ENCODE results near the gene HS2ST1. TPM values are rescaled to one million over a fixed set of nuclear protein-coding genes. Genes with fewer than 3 reads are reported as not detected.

Gene HS2ST1
- total and polyA plus RNA-seq, 8 donors: 22.5 to 92.2 (median 70.7) TPM

DNA sequence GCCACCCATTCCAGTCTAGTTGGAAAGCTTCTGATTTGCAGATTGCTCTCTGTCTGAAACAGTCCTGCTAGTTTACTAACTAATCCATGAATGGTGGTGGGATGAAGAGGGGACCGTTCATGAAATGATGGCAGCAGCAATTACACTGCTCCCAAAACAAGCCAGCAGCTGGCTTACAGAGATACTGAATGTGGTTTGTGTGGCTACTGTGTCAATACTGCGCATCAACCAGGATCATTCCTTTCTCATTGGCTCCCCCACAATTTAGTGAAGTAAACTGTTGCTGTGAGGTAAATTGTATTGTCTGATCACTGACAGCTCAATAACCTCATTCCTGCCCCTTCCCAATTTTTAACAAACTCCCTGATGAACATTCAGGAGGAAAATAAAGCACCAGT lies 222.9 kb downstream of the HS2ST1 start:
- H3K4me3 ChIP-seq: no peak overlapping the region
- peaks cover 0 to 5% of the 10 kb centered on the region in 2 donors for H3K27me3 ChIP-seq
- intact Hi-C loops (cut with DNase I): no loop called here
- ATAC-seq: no peak
- H3K36me3 ChIP-seq: no peaks in the 10 kb centered on the region
- H3K27ac ChIP-seq: no peak overlapping the region
- TF ChIP-seq, protein P1, sequence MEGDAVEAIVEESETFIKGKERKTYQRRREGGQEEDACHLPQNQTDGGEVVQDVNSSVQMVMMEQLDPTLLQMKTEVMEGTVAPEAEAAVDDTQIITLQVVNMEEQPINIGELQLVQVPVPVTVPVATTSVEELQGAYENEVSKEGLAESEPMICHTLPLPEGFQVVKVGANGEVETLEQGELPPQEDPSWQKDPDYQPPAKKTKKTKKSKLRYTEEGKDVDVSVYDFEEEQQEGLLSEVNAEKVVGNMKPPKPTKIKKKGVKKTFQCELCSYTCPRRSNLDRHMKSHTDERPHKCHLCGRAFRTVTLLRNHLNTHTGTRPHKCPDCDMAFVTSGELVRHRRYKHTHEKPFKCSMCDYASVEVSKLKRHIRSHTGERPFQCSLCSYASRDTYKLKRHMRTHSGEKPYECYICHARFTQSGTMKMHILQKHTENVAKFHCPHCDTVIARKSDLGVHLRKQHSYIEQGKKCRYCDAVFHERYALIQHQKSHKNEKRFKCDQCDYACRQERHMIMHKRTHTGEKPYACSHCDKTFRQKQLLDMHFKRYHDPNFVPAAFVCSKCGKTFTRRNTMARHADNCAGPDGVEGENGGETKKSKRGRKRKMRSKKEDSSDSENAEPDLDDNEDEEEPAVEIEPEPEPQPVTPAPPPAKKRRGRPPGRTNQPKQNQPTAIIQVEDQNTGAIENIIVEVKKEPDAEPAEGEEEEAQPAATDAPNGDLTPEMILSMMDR (IDR thresholded peaks at IDR 0.05): no peak
- no peaks in the 10 kb centered on the region for H3K9me3 ChIP-seq
- H3K4me1 ChIP-seq: peaks cover 3 to 4% of the 10 kb centered on the region in 2 donors
- no peak for DNase-seq

DNA sequence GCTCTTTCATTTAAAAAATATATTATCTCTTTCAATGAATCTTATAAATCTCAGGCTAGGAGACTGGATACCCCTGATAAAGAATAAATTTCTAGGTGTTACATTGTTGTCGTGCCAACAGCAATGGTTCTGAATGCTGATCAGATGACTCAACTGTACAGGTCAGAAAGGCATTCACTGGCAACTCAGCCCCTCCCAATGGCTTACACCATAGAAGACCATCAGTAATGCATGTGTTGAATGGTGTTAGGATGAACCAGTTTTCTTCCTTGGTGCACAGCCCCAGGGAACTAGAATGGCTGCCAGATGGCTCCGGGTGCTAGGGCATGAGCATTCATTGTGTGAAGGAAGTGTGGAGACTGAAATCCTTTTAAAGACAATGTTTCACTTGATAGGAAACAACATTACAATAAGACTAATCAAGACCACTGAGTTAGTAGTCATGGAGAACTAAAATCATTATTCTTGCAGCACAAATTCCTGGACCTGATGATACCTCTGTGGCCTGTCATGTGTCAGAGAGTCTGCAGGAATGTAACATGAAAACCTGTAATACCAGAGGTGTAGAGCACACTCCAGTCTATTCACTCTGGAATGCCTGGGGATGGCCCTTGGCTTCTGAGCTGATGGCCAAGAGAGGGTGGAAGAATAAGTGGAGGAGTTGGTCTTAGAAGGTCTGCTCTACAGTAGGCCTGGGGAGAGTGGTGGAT lies 226.6 kb downstream of the HS2ST1 start:
- H3K4me1 ChIP-seq: no peaks in the 10 kb centered on the region
- TF ChIP-seq, protein P1 (IDR thresholded peaks at IDR 0.05): no peak
- intact Hi-C loops (cut with DNase I): no loop called here
- H3K9me3 ChIP-seq: no peaks in the 10 kb centered on the region
- no peaks in the 10 kb centered on the region for H3K36me3 ChIP-seq
- H3K4me3 ChIP-seq: no peak overlapping the region
- no peaks in the 10 kb centered on the region for H3K27me3 ChIP-seq
- no peak for DNase-seq
- H3K27ac ChIP-seq: no peak overlapping the region
- ATAC-seq: peak; percentile 48

DNA sequence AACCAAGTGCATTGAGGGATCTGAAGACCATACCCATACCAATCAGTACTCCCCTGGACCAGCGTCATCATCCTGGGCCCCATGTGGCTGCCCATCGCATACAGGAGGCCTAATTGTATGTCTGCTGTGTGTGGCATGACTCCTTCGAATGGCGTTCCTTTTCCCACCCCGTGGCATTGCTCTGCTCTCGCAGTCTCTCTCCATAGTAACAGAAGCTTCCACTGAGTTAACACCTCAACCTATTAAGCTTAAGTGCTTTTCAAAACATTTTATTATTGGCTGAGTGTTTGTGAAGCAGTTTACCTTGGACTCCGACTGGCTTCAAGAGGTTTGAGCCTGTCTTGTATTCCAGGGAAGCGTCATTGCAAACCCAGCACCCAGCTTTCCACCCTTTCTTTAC lies 227.1 kb downstream of the HS2ST1 start:
- Histone ChIP-seq H3K4me3 (no peak overlapping the region), H3K27me3 (no peaks in the 10 kb centered on the region), H3K27ac (no peak overlapping the region), H3K4me1 (no peaks in the 10 kb centered on the region), H3K36me3 (no peaks in the 10 kb centered on the region), H3K9me3 (no peaks in the 10 kb centered on the region)
- intact Hi-C loops (cut with DNase I): no loop called here
- peak; percentile 89 for ATAC-seq
- TF ChIP-seq, protein P1 (IDR thresholded peaks at IDR 0.05): no peak
- peak in 1 of 4 donors; percentile 33 for DNase-seq

DNA sequence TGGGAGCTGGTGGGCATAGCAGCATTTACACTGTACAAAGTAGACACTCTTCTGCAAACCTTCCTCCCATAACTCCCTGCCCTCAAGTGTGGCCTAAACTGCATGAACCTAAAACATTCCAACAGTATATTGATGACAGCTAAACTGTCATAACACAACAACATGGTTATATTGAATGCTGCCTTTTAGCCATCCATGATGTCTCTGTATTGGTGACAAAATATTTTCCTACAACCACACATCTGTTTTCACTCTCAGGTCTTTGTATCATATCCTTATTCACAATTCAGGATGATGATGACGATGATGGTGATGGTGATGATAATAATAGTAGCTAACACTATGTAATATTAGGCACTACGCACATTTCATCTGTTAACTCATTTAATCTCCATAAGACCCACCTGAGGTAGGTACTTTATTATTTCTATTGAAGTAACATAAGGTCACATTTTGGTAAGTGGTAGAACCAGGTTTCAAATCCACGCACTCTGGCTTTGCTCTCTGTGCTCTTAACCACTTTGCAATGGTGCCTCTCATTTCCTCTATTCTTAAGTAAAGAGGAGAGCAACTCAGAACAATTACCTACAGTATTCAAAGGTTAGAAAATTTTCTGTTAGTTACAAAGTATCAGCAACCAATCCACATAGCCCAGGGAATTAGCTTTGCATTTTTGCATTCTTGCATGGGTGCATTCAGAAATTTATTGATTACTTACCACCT lies 229.1 kb downstream of the HS2ST1 start:
- Histone ChIP-seq H3K4me1 (no peaks in the 10 kb centered on the region), H3K9me3 (no peaks in the 10 kb centered on the region), H3K27me3 (no peaks in the 10 kb centered on the region), H3K4me3 (no peak overlapping the region), H3K36me3 (no peaks in the 10 kb centered on the region), H3K27ac (no peak overlapping the region)
- TF ChIP-seq, protein P1 (IDR thresholded peaks at IDR 0.05): no peak
- intact Hi-C loops (cut with DNase I): no loop called here
- no peak for DNase-seq
- ATAC-seq: no peak

DNA sequence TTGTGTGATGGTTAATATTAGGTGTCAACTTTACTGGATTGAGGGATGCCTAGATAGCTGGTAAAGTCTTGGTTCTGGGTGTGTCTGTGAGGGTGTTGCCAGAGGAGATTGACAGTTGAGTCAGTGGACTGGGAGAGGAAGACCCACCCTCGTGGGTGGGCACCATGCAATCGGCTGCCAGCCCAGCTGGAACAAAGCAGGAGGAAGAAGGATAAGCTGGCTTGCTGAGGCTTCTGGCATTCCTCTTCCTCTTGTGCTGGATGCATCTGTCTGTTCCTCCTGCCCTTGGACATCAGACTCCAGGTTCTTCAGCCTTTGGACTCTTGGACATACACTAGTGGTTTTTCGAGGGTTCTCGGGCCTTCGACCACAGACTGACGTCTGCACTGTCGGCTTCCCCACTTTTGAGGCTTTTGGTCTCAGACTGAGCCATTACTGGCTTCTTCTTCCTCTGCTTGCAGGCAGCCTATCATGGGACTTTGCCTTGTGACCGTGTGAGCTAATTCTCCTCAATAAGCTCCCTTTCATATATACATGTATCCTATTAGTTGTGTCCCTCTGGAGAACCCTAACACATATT lies 230.0 kb downstream of the HS2ST1 start:
- H3K36me3 ChIP-seq: no peaks in the 10 kb centered on the region
- H3K4me1 ChIP-seq: peaks cover 0 to 7% of the 10 kb centered on the region in 2 donors
- no peak overlapping the region for H3K27ac ChIP-seq
- no peak overlapping the region for H3K4me3 ChIP-seq
- H3K9me3 ChIP-seq: no peaks in the 10 kb centered on the region
- ATAC-seq: no peak
- intact Hi-C loops (cut with DNase I): no loop called here
- no peak for DNase-seq
- TF ChIP-seq, protein P1 (IDR thresholded peaks at IDR 0.05): no peak
- no peaks in the 10 kb centered on the region for H3K27me3 ChIP-seq
